Measurements from ENCODE around the gene HSPB6.

GRCh38 chr19:35738021-35738886 is 18.6 kb downstream of the HSPB6 start:
- TF ChIP-seq POLR2A (IDR thresholded peaks at IDR 0.05) (no peak), CTCF (IDR thresholded peaks at IDR 0.05) (no peak)
